Lung microvascular endothelial cell (primary cell): ENCODE measurements around the gene CIITA. TPM values are rescaled to one million over a fixed set of nuclear protein-coding genes. Genes with fewer than 3 reads are reported as not detected.

Experiments
- DNase-seq, 2 donors: peaks; one replicate each; pipeline versions ENCODE4 v3.0.0 to v3.0.0-alpha.2; 2010; ENCODE audit warnings: low read depth in 2 of 2
- total RNA-seq: library from RNA; depleted of rRNA; stranded (reverse); fragments of >200 nt; gene quantifications from 2 replicates; pipeline ENCODE4 v1.2.1, GENCODE V29; 2014

The CIITA gene
- total RNA-seq, 1 donor from 2014 or later, result under 0.01 TPM

DNA sequence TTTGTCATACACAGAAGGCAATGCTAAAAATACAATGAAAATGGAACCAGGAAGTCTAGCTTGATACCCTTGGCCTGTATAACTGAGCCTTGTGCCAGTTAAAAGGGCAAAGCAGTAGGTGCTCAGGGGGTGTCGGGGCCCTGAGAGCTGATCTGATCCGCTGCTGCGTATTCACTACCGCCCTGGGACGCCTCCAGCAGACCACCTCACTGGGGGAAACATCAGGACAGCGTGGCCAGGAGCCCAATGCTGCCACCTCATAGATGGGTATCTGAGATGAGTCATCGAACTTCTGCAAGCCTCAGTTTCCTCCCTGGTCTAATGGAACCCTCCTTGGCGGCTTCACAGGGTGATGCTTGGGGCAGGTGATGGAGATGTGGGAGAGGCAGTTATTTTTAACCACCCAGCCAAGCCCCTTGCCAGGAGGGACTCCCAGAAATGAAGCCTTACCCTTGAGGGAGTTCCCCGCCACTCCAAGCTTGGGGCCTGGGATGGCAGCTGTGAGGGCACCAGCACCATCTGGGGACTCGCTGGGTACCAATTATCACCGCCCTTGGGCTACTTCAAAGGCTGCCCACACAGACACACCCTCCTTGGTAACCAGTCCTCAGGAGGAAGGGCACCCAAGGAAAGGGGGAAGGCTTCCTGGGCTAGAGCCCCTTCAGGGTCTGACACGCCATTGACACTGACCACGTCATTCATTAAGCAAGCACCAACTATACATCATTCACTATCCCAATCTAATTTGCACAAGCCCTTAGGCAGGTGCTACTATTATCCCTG is 57.5 kb downstream of the CIITA start:
- no peak for DNase-seq

GRCh38 chr16:10935226-10935915 is 58.4 kb downstream of the CIITA start:
- DNase-seq, result peak in 1 of 2 donors; percentile 58

GRCh38 chr16:10936272-10936984 is 59.4 kb downstream of the CIITA start:
- DNase-seq, result no peak

DNA sequence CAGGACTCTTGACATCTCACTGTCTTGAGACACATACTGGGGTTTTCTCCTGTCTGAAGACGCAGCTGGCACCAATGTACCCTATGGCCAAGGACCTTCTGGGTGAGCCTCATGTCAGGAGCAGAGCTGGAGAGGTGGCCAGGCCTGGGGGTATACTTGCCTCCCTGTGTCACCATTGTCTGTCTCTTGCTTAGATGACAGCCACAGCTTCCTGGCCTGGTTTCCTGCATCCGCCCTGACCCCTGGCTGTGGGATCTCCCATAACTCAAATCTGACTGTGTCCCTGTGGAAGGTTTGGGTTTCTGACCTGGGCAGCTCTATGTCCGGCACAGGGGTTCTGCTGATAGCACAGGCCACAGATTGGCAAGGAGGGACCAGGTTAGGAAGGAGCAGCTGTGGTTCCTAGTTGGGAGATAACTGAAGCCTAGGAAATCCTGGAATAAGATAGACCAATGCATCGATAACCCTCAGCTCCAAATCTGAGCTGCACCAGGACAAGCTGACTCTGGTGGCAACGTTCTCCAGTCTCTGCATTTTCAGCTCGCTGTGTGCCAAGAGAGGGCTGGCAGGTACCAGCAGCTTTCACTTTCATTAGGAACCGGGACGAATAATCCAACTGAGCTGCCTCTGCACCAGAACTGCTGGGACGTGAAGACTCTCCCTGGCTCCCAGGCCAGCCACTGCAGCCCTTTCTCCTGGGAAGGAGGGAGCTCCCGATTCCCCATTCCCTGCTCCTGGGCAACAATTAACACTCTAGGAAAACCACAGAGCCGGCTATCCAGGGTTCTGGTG is 60.3 kb downstream of the CIITA start:
- DNase-seq, result peak; percentile 55 to 68

DNA sequence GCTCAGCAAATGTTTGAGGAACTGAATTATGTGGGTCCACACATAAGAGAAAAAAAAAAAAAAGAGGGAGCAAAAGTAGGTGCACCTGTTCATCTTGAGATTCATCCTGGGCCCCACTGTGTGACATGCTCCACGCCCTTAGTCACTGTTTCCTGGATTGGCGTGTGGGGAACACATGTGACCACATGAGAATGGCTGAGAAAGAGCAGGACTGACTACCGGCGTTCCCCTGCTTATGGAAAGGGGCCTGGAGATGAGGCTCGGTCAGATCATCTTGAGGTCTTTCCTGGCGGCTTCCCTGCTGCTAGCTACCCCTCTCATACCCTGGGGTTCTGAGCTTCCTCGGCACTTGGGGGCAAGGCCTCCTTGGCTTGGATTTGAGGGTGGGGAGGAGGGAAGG is 61.3 kb downstream of the CIITA start:
- DNase-seq, result peak; percentile 46 to 52

DNA sequence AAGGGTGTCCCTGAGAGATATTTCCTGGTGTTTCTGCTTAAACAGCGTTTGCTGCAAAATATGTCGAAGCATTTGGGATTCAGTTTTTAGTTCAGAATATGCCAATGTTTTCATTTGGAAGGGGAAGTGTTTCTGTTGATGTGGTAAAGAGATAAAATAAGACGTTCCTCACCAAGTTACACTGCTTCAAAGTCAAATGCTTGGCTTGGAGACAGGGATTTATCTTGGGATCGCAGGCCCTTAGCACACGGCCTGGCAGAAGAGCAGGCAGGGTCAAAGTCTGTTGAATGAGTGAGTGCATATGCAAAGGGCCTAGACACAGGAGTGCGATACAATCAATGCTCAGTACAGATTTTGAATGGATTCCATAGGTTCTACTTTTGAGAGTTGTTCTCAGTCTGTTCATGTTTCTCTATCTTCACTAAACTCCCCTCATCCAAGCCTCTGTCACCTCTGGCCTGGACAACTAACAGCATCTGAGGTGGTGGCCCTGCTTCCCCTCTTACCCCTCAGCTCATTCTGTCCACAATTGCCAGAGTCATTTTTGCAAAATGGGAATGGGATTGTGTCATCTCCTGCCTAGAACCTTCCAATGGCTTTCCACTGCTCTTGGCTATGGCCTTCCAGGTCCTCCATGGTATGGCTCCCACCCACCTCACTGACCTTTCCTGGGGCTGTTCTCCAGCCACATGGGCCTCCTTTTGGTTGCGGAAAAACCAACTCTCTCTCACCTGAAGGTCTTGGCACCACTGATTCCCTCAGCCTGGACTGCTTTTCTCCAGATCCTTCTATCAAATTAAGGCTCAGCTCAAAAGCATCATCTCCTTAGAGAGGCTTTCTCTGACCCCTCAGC is 62.0 kb downstream of the CIITA start:
- DNase-seq, result no peak

DNA sequence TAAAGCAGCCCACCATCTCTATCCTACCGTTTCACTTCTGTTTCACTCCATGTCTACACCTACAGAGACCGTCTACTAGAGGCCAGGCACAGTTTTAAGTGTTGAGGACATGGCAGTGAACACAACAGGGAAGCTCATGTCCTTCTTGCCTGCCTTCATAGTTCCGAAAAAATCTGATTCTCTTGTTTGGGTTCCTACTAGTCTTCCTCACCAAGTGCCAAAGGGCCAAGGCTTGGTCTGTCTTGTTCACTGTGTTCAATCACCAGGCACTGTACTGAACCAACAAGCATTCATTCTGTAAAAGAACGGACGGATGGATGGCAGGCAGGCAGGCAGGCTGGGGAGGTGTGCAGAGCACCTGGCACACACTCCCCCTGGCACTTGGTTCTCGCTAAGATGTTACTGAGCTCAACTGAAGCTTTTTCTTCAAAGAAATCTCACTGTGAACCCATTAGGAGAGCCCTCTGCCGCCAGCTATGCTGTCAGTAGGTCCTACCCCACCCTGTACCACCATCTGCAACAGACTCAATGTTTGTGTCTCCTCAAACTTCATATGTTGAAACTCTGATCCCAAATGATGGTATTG is 62.7 kb downstream of the CIITA start:
- no peak for DNase-seq

GRCh38 chr16:10940501-10941079 is 63.6 kb downstream of the CIITA start:
- DNase-seq, result peak in 1 of 2 donors; percentile 37

DNA sequence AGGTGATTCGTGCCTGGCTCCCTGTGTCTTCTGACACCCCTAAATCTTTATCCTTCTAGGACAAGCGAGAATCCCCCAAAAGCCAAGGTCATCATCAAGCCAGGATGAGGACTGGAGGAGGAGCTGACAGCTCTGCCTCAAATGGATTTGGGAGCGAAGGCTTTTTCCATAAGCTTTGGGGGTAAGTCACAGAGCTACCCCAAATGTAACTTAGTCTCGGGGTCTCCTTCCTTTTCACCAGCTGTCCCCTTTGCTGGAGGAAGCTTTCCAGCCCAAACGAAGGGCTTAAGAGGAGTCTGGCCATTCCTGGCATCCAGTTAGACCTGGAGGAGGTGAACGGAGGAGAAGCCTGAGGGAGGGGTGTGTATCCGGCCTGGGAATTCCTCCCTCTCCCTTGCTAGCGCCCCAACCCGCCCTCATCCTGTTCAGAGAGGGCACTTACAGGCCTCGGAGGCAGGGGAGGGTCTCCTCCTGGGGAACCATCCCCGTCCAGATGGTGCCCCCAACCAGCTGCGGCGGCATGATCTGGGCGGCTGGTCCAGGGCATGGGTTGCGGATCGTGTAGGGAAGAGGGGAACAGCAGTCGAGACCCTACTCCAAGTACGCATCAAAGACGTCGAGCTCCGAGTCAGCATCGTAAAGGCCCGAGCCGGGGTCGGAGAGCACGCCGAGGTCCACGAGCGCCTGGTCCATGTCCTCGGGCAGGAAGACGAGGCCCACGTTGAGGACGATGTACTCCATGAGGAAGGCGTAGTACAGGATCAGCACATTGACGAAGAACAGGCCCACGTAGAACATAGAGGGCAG is 64.3 kb downstream of the CIITA start:
- no peak for DNase-seq

- DNase-seq, result peak in 1 of 2 donors; percentile 16
Measured at GRCh38 chr16:10941935-10942351, 64.9 kb downstream of the CIITA start.

- DNase-seq, result peak; percentile 89 to 94
Measured at GRCh38 chr16:10942352-10943063, 65.5 kb downstream of the CIITA start, which contains the start of gene DEXI. Gene DEXI, minus strand, starts transcription at chr16:10942468. Its CDS starts 463 bp downstream, at chr16:10942005.

- no peak for DNase-seq
Measured at GRCh38 chr16:10943064-10943353, 66.0 kb downstream of the CIITA start.

DNA sequence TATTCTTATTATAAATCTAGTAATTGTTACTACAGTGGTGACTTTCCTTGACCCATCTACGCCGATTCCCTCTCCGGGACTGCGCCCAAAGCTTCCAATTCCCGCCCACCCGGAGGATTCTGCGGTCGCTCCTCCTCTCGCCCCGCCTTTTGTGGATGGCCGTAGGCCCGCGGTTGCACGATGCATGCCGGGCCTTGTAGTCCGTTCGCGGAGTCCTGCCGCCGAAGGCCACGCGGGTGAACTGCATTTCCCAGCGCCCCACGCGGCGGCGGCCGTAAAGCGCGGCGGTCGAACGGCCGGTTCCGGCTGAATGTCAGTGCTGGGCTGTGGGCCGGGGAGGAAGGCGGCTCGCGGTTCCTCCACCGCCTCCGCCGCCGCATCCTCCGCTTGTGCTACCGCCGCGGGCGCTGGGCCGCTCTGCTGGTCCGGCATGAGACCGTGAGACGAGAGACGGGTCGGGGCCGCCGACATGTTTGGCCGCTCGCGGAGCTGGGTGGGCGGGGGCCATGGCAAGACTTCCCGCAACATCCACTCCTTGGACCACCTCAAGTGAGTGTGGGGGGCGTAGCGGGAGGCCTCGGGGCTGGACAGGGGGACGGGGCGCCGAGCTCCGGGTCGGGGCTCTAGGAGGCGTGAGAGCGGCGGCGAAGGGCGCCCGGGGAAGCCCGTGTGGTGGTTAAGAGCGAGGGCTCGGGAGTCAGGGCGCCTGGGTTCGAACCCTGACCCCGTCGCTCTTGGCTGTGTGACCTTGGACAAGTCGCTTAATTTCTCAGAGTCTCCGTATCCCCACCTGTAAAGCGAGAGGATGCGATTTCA is 67.5 kb downstream of the CIITA start, which contains the start of gene CLEC16A:
CLEC16A (plus strand) TSS at position 316 of the 816 bp plus-strand sequence; CDS start at position 470, 154 bp downstream.
- DNase-seq, result peak; percentile 98

GRCh38 chr16:10945065-10945787 is 68.2 kb downstream of the CIITA start:
- peak; percentile 36 to 51 for DNase-seq

- DNase-seq, result no peak
Measured at GRCh38 chr16:10946308-10946707, 69.3 kb downstream of the CIITA start.

- DNase-seq, result no peak
Measured at GRCh38 chr16:10947211-10947787, 70.3 kb downstream of the CIITA start.
